Stimulated activated CD4-positive, alpha-beta T cell treated with anti-CD3 and anti-CD28 coated beads, Interleukin-2, amount 100 ng/mL, for 4 hours (primary cell): ENCODE data around the gene IFRD1.
"Not testable (repeated sequence)": the region's sequence is repeated elsewhere in the genome, so short reads cannot be mapped to it uniquely, and the experiment has no call there.

ENCODE experiments used
- DNase-seq: peaks from one replicate; pipeline ENCODE4 v3.0.0-alpha.2; 2020; ENCODE audit warnings: low read depth

Gene IFRD1

DNA sequence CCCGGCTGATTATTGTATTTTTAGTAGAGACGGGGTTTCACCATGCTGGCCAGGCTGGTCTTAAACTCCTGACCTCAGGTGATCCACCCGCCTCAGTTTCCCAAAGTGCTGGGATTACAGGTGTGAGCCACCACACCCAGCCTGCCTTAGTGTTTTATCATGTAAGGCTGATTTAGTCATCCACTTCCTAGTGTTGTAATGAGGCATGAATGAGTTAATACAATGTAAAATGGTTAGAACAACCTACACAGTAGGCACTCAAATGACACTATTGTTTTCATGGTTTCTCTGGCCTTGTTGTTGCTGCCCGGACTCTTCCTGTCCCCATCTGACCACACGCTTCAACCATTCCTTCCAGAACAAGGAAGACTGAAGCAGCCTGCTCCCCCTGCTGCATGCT is 66.2 kb downstream of the IFRD1 start:
- DNase-seq = not testable (repeated sequence)

DNA sequence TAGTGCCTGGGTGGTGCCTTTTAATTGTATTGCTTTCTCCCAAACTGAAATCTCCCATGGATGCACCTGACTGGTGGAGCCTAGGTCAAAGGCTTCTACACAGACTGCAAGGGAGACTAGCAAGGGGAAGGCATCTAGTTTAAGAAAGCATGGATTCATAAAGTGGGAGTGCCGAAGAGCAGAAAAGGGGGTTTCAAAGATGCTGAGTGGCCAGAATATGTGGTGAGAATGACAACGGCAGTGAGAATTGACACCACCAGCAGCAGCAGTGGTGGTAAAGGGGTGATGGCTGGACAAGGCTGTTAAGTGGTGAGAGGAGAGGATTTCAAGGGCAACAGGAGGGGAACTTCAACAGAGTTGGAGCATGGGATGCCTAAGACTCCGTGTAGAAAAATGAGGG is 67.2 kb downstream of the IFRD1 start:
- DNase-seq = no peak

DNA sequence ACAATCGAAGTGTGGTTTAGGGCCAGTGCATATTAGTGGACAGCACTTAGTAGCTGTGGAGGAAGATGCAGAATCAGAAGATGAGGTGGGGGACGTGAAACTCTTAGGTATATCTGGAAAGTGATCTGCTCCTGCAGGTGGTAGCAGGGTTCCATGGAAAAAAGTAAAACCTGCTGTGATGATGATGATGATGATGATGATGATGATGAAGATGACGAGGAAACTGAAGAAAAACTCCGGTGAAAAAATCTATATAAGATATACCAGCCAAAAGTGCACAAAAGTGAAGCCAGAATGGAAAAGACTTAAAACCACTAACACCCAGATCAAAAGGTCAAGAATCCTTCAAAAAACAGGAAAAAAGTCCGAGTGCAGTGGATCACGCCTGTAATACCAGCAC is 70.5 kb downstream of the IFRD1 start:
- DNase-seq = no peak

DNA sequence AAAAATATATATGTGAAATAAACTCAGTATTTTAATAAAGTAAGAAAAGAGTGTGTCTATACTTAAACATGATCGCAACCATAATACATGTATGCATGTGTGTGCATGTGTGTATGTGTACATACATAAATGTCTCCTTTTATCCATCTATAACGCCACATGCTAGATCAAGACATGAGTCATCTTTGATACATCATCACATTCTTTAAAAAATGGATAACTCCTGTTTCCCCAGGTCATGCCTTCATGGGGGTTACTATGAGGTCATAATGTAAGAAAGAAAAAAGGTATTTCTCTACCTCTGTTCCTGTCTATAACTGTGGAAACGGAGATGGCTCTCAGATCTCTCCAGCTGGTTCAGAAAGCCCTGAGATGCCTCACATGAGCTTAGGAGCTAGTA is 71.7 kb downstream of the IFRD1 start:
- DNase-seq = no peak

DNA sequence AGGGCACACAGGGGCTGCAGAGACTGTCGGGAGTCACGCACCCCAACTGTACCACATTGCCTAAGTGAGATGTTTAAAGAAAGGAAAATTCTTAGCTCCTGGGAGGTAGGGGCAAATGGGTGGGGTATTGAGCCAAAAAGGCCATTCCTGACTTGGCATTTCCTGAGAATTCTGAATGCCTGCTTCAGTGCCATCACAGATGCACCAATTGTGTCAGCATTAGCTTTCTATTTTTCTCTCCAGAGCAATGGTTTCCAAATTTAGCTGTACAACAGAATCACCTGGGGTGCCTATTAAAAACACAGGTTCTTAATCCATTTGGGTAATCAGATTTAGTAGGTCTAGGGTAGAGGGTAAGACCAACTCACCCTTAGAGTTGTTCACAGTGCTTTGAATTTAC is 73.6 kb downstream of the IFRD1 start:
- no peak for DNase-seq
